Heart left ventricle (tissue), 13 donors: ENCODE measurements around the gene SGSH.

Experiments used
- CTCF ChIP-seq, 12 donors: fragments of 200-600 bp; sonication (generic) in 4 of 12; IDR thresholded peaks; one replicate each; pipeline versions ENCODE4 v1.5.0 to v1.8.0; 2018 to 2022; ENCODE audit warnings: antibody characterized with exemption in 12 of 12, mild to moderate bottlenecking in 5 of 12
- POLR2A ChIP-seq, 2 donors: fragments of 450-650 bp; IDR thresholded peaks; one replicate each; pipeline ENCODE4 v1.6.1; 2017; ENCODE audit warnings: antibody characterized with exemption in 2 of 2, mild to moderate bottlenecking in 2 of 2, moderate library complexity in 2 of 2
- donor health status: ischemic (EF 13 %, LVEDD 7.1; RV severe dilation, severe dysfunction).
- donor health status: DM: no; HTN: yes; CAD: no.
- donor health status: DM: no; HTN: no; CAD: no.
- donor health status: ischemic (EF 25% LVEDD 6.9; RV normal size, moderate dysfunction).
- donor health status: ischemic (EF 25% LVEDD 5.7; RV mildly dilated, moderate dysfunction).
- donor health status: ischemic (EF 35%, LVEDD 5.7; RV mildly dilated, moderate dysfunction).
- donor health status: nonischemic (EF 11% LVEDD 7.7; RV severe dilation, severe dysfunction).
- donor health status: DM: yes; HTN: yes; CAD: no.
- donor health status: PGD.
- donor health status: ischemic (EF 29% LVEDD 5.4; RV normal size, mild dysfunction).
- donor health status: nonischemic (EF 23%, LVEDD 6.1; RV moderate dilation, normal function).

GRCh38 chr17:80254396-80255251 lies 34.5 kb upstream of the SGSH start:
- TF ChIP-seq CTCF (IDR thresholded peaks at IDR 0.05): no peak
- TF ChIP-seq POLR2A (IDR thresholded peaks at IDR 0.05): no peak
